ENCODE results near the gene REV3L.

DNA sequence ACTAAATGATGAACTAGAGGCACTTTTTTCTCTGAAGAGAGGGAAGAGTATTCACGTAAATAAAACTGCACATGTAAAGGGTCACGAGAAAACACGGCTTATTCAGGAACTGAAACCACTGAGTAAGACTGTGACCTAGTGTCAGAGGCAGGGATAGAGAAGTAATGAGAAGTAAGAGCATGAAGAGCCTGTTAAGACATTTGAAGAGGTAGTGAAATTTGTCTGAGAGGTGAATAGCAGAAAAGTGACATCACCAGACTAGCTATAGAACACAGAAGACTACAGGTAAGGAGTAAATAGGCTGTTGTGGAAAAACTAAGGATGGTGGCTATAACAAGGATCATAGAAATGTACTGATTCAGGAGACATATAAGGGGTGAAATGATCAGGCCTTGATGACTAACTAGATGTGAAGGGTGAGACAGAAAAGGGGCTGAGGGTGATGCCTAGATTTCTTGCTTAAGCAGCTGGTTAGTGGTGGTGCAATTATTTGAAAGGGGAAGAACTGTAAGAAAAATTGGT, 76.8 kb downstream of the REV3L start:
- TF ChIP-seq, protein P1, sequence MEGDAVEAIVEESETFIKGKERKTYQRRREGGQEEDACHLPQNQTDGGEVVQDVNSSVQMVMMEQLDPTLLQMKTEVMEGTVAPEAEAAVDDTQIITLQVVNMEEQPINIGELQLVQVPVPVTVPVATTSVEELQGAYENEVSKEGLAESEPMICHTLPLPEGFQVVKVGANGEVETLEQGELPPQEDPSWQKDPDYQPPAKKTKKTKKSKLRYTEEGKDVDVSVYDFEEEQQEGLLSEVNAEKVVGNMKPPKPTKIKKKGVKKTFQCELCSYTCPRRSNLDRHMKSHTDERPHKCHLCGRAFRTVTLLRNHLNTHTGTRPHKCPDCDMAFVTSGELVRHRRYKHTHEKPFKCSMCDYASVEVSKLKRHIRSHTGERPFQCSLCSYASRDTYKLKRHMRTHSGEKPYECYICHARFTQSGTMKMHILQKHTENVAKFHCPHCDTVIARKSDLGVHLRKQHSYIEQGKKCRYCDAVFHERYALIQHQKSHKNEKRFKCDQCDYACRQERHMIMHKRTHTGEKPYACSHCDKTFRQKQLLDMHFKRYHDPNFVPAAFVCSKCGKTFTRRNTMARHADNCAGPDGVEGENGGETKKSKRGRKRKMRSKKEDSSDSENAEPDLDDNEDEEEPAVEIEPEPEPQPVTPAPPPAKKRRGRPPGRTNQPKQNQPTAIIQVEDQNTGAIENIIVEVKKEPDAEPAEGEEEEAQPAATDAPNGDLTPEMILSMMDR (IDR thresholded peaks at IDR 0.05; ENCODE audit: low read depth, low read length) = no peak
- no peak for TF ChIP-seq POLR2A (IDR thresholded peaks at IDR 0.05; ENCODE audit: extremely low read depth, insufficient read length)
